SK-N-SH treated with all-trans-retinoic acid at 6 μM for 48 hours (cell line): ENCODE measurements around the gene TERB1.
A peak's percentile ranks its signal among the peaks of the same experiment; 100 is the strongest.

Experiments
- ATAC-seq: fragments of 200-7000 bp; cut with Tn5 transposase; 3 replicates; pipeline ENCODE4 v1.9.1; 2020; ENCODE audit warnings: mild to moderate bottlenecking, moderate library complexity
- ARNTL ChIP-seq: fragments of 450-650 bp; formaldehyde crosslinking; IDR thresholded peaks from 2 replicates; pipeline ENCODE4 v1.5.0; 2020; ENCODE audit warnings: low read depth, mild to moderate bottlenecking, moderate library complexity, borderline replicate concordance
- BACH2 ChIP-seq: fragments of 250-450 bp; sonication (Bioruptor Pico); IDR thresholded peaks from 2 replicates; pipeline ENCODE4 v1.9.0; 2021; ENCODE audit warnings: mild to moderate bottlenecking, borderline replicate concordance
- CREB5 ChIP-seq: fragments of 250-450 bp; sonication (Bioruptor Pico); IDR thresholded peaks from 2 replicates; pipeline ENCODE4 v1.5.1; 2020; ENCODE audit warnings: low read depth, mild to moderate bottlenecking, moderate library complexity
- CSDC2 ChIP-seq: fragments of 250-450 bp; sonication (Bioruptor Pico); IDR thresholded peaks from 2 replicates; pipeline ENCODE4 v1.5.0; 2020; ENCODE audit warnings: mild to moderate bottlenecking, moderate library complexity
- CSRNP3 ChIP-seq: fragments of 250-450 bp; sonication (Bioruptor Pico); IDR thresholded peaks from 2 replicates; pipeline ENCODE4 v1.5.1; 2021; ENCODE audit warnings: mild to moderate bottlenecking, moderate library complexity
- ESRRG ChIP-seq: fragments of 250-450 bp; sonication (Bioruptor Pico); IDR thresholded peaks from 2 replicates; pipeline ENCODE4 v1.6.1; 2021; ENCODE audit warnings: mild to moderate bottlenecking
- GLIS3 ChIP-seq: fragments of 250-450 bp; sonication (Bioruptor Pico); IDR thresholded peaks from 2 replicates; pipeline ENCODE4 v1.5.0; 2020; ENCODE audit warnings: mild to moderate bottlenecking, moderate library complexity
- ISL1 ChIP-seq: fragments of 250-450 bp; sonication (Bioruptor Pico); IDR thresholded peaks from 2 replicates; pipeline ENCODE4 v2.1.2; 2022; ENCODE audit warnings: mild to moderate bottlenecking, moderate library complexity
- OSR1 ChIP-seq: fragments of 250-450 bp; sonication (Bioruptor Pico); IDR thresholded peaks from 2 replicates; pipeline ENCODE4 v1.8.0; 2022; ENCODE audit warnings: moderate library complexity, mild to moderate bottlenecking, inconsistent platforms
- PATZ1 ChIP-seq: fragments of 250-450 bp; sonication (Bioruptor Pico); IDR thresholded peaks from 2 replicates; pipeline ENCODE4 v1.8.0; 2020; ENCODE audit warnings: mild to moderate bottlenecking, moderate library complexity, borderline replicate concordance
- POU6F1 ChIP-seq: fragments of 250-450 bp; sonication (Bioruptor Pico); IDR thresholded peaks from 2 replicates; pipeline ENCODE4 v1.8.0; 2021; ENCODE audit warnings: low read depth, mild to moderate bottlenecking, moderate library complexity, borderline replicate concordance
- PPARA ChIP-seq: fragments of 250-450 bp; sonication (Bioruptor Pico); IDR thresholded peaks from 2 replicates; pipeline ENCODE4 v1.5.0; 2020; ENCODE audit warnings: mild to moderate bottlenecking, borderline replicate concordance
- SNAI2 ChIP-seq: fragments of 250-450 bp; sonication (Bioruptor Pico); IDR thresholded peaks from 2 replicates; pipeline ENCODE4 v1.5.0; 2020; ENCODE audit warnings: mild to moderate bottlenecking, moderate library complexity
- TCF4 ChIP-seq: fragments of 250-450 bp; sonication (Bioruptor Pico); IDR thresholded peaks from 2 replicates; pipeline ENCODE4 v1.8.0; 2021; ENCODE audit warnings: mild to moderate bottlenecking, moderate library complexity, borderline replicate concordance
- TOX ChIP-seq: fragments of 250-450 bp; sonication (Bioruptor Pico); IDR thresholded peaks from 2 replicates; pipeline ENCODE4 v1.8.0; 2021; ENCODE audit warnings: mild to moderate bottlenecking, moderate library complexity, borderline replicate concordance
- TSHZ2 ChIP-seq: fragments of 250-450 bp; sonication (Bioruptor Pico); IDR thresholded peaks from 2 replicates; pipeline ENCODE4 v1.5.0; 2020; ENCODE audit warnings: mild to moderate bottlenecking, moderate library complexity
- ZC3H10 ChIP-seq: fragments of 250-450 bp; sonication (Bioruptor Pico); IDR thresholded peaks from 2 replicates; pipeline ENCODE4 v1.5.1; 2021; ENCODE audit warnings: mild to moderate bottlenecking, moderate library complexity
- ZFP3 ChIP-seq: fragments of 250-450 bp; sonication (Bioruptor Pico); IDR thresholded peaks from 2 replicates; pipeline ENCODE4 v1.5.0; 2020; ENCODE audit warnings: mild to moderate bottlenecking, moderate library complexity
- ZNF565 ChIP-seq: fragments of 450-650 bp; formaldehyde crosslinking; conservative IDR thresholded peaks from 2 replicates; pipeline ENCODE4 v1.5.0; 2020; ENCODE audit warnings: low read depth, mild to moderate bottlenecking, moderate library complexity
- ZNF70 ChIP-seq: fragments of 450-650 bp; formaldehyde crosslinking; IDR thresholded peaks from 2 replicates; pipeline ENCODE4 v1.5.0; 2020; ENCODE audit warnings: mild to moderate bottlenecking, moderate library complexity
- ZNF8 ChIP-seq: fragments of 450-650 bp; formaldehyde crosslinking; IDR thresholded peaks from 2 replicates; pipeline ENCODE4 v1.5.0; 2020; ENCODE audit warnings: mild to moderate bottlenecking, moderate library complexity

The TERB1 gene

GRCh38 chr16:66717776-66718175, 83.6 kb downstream of the TERB1 start:
- ATAC-seq = peak; percentile 37
- TF ChIP-seq TCF4 = no peak
- no peak for TF ChIP-seq CSRNP3
- no peak for TF ChIP-seq ZNF8 (CRISPR knock-in tag)
- no peak for TF ChIP-seq ISL1 (CRISPR knock-in tag)
- TF ChIP-seq SNAI2 = no peak
- TF ChIP-seq, all 23 proteins: peak for 0

GRCh38 chr16:66717112-66717675, 84.2 kb downstream of the TERB1 start:
- ATAC-seq = peak; percentile 85
- TF ChIP-seq GLIS3 (CRISPR knock-in tag) (no peak), ESRRG (0 out of 2 replicates have a peak, but pooled peaks have one; percentile 3), SNAI2 (no peak), CSDC2 (CRISPR knock-in tag) (no peak)

GRCh38 chr16:66714654-66715307, 86.6 kb downstream of the TERB1 start:
- no peak; the same call in 2 of the 3 replicates for ATAC-seq
- TF ChIP-seq ZNF70 (CRISPR knock-in tag) (no peak), OSR1 (no peak), ZNF565 (CRISPR knock-in tag) (no peak), POU6F1 (CRISPR knock-in tag) (no peak), TCF4 (0 out of 2 replicates have a peak, but pooled peaks have one; percentile 24)
- TF ChIP-seq, all 23 proteins: peak for 1

- ATAC-seq = no peak
- TF ChIP-seq TCF4 (no peak), GLIS3 (CRISPR knock-in tag) (no peak), CSDC2 (CRISPR knock-in tag) (no peak), CSRNP3 (no peak), ZC3H10 (CRISPR knock-in tag) (no peak)
These were observed 87.3 kb downstream of the TERB1 start for GRCh38 chr16:66714062-66714461.

GRCh38 chr16:66713076-66713475, 88.3 kb downstream of the TERB1 start:
- ATAC-seq = no peak
- TF ChIP-seq ZNF565 (CRISPR knock-in tag) (no peak), PPARA (CRISPR knock-in tag) (no peak), CSDC2 (CRISPR knock-in tag) (no peak), POU6F1 (CRISPR knock-in tag) (no peak), ZNF70 (CRISPR knock-in tag) (no peak), ZC3H10 (CRISPR knock-in tag) (no peak), ZFP3 (CRISPR knock-in tag) (no peak), ARNTL (CRISPR knock-in tag) (no peak), CREB5 (CRISPR knock-in tag) (no peak), SNAI2 (no peak), BACH2 (no peak), TOX (CRISPR knock-in tag) (no peak), TCF4 (no peak), TSHZ2 (CRISPR knock-in tag) (no peak), PATZ1 (CRISPR knock-in tag) (no peak)
